MCF 10A (cell line): ENCODE data around the gene PAX4. TPM values are rescaled to one million over a fixed set of nuclear protein-coding genes. Genes with fewer than 3 reads are reported as not detected.
A peak's percentile ranks its signal among the peaks of the same experiment; 100 is the strongest.

Experiments
- BruUV-seq: library from RNA; stranded (reverse); fragments of 400-500 nt; replicated peaks from 2 replicates; lab custom pipeline; 2021; lab: Mats Ljungman, UMichigan
- CTCF ChIA-PET: fragments of 300-600 bp; sonication (Branson Sonifier 250); formaldehyde crosslinking; extraction: SDS; loops from one replicate; lab custom pipeline; 2021; ENCODE audit warnings: antibody characterized with exemption, inconsistent platforms; lab: Yijun Ruan, JAX
- POLR2A ChIA-PET: fragments of 300-600, 350-650 bp; sonication (Branson Sonifier 250); formaldehyde crosslinking; extraction: SDS; loops from one replicate; lab custom pipeline; 2020; ENCODE audit warnings: antibody characterized with exemption, inconsistent platforms; lab: Yijun Ruan, JAX
- DNase-seq: peaks from one replicate; pipeline ENCODE4 v3.0.0-alpha.2; 2018; ENCODE audit not compliant: unreplicated experiment
- H3K27ac Mint-ChIP-seq: one replicate; pipeline ENCODE4 v1.8.0; 2022; ENCODE audit warnings: mild to moderate bottlenecking, low read depth, mixed read lengths; ENCODE audit not compliant: unreplicated experiment
- H3K27me3 Mint-ChIP-seq: one replicate; pipeline ENCODE4 v1.8.0; 2022; ENCODE audit warnings: mixed read lengths; ENCODE audit not compliant: insufficient read depth, unreplicated experiment
- H3K36me3 Mint-ChIP-seq: one replicate; pipeline ENCODE4 v1.8.0; 2022; ENCODE audit warnings: mild to moderate bottlenecking, moderate library complexity, mixed read lengths; ENCODE audit not compliant: insufficient read depth, unreplicated experiment
- H3K4me1 Mint-ChIP-seq: one replicate; pipeline ENCODE4 v1.8.0; 2022; ENCODE audit warnings: mixed read lengths; ENCODE audit not compliant: insufficient read depth, unreplicated experiment
- H3K4me3 Mint-ChIP-seq: one replicate; pipeline ENCODE4 v1.8.0; 2022; ENCODE audit warnings: mild to moderate bottlenecking, moderate library complexity, mixed read lengths; ENCODE audit not compliant: unreplicated experiment
- H3K9me3 Mint-ChIP-seq: one replicate; pipeline ENCODE4 v1.8.0; 2022; ENCODE audit warnings: mixed read lengths; ENCODE audit not compliant: unreplicated experiment
- intact Hi-C: fragments of 100-400 bp; cut with micrococcal nuclease; formaldehyde crosslinking; loops from 2 replicates; pipeline ENCODE4 v1.14.1; 2022
- total RNA-seq: library from RNA; stranded (reverse); gene quantifications from 2 replicates; pipeline ENCODE4 v1.2.3, GENCODE V29; 2022
- TF ChIP-seq, protein P1 (sequence below): fragments of 200-600 bp; IDR thresholded peaks from one replicate; pipeline ENCODE4 v1.8.0; 2022; ENCODE audit warnings: antibody characterized with exemption, mild to moderate bottlenecking; ENCODE audit not compliant: unreplicated experiment

PAX4 gene
- total RNA-seq, 1 experiment from 2014 or later = not detected

DNA sequence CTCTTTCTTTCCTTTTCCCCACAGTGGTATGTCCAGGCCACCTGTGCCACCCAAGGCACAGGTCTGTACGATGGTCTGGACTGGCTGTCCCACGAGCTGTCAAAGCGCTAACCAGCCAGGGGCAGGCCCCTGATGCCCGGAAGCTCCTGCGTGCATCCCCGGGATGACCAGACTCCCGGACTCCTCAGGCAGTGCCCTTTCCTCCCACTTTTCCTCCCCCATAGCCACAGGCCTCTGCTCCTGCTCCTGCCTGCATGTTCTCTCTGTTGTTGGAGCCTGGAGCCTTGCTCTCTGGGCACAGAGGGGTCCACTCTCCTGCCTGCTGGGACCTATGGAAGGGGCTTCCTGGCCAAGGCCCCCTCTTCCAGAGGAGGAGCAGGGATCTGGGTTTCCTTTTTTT lies 26.8 kb downstream of the PAX4 start:
- POLR2A ChIA-PET = interaction anchor here (1.3 kb wide), 1 partner anchor 60 kb away, joined by 4 read pairs; the partner anchor contains the start of gene SND1

DNA sequence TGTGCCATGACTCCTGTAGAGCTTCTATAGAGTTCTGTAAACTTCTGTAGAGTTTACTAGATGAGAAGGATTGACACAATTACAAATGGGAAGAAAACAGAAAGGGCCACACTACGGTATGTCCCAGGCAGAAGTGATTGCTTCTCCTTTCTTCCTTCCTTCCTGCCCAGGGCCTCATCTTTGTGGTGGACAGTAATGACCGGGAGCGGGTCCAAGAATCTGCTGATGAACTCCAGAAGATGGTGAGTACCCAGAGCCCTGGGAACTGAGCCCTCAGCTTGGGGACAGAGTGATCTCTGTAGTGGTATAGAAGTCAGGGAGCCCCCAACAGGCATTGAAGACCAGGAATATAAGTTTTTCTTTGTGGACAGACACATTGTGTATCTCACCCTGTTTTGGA lies 28.0 kb downstream of the PAX4 start:
- Mint-ChIP-seq H3K9me3 (no peaks in the 10 kb centered on the region), H3K4me3 (peak overlapping the region; percentile 79), H3K27ac (peak overlapping the region; percentile 72), H3K27me3 (no peaks in the 10 kb centered on the region), H3K4me1 (peaks cover 15% of the 10 kb centered on the region), H3K36me3 (peaks cover 19% of the 10 kb centered on the region)
- POLR2A ChIA-PET = no interaction called here
- no peak for DNase-seq
- intact Hi-C loops = loop anchor here (5.0 to 10.0 kb wide), 2 partner anchors 195 to 617 kb away; partner anchors contain the start of gene ZNF800
- CTCF ChIA-PET = interaction anchor here (0.5 kb wide), 1 partner anchor 10 kb away, joined by 4 read pairs; no protein-coding TSS in a partner anchor
- BruUV-seq = no TSS peak
- TF ChIP-seq, protein P1, sequence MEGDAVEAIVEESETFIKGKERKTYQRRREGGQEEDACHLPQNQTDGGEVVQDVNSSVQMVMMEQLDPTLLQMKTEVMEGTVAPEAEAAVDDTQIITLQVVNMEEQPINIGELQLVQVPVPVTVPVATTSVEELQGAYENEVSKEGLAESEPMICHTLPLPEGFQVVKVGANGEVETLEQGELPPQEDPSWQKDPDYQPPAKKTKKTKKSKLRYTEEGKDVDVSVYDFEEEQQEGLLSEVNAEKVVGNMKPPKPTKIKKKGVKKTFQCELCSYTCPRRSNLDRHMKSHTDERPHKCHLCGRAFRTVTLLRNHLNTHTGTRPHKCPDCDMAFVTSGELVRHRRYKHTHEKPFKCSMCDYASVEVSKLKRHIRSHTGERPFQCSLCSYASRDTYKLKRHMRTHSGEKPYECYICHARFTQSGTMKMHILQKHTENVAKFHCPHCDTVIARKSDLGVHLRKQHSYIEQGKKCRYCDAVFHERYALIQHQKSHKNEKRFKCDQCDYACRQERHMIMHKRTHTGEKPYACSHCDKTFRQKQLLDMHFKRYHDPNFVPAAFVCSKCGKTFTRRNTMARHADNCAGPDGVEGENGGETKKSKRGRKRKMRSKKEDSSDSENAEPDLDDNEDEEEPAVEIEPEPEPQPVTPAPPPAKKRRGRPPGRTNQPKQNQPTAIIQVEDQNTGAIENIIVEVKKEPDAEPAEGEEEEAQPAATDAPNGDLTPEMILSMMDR = no peak

More for the DNA sequence above, 26.8 kb downstream of the PAX4 start:
- no peak for DNase-seq
- TF ChIP-seq, protein P1 = no peak
- no peak overlapping the region for H3K27ac Mint-ChIP-seq
- intact Hi-C loops = no loop called here
- peaks cover 15% of the 10 kb centered on the region for H3K4me1 Mint-ChIP-seq
- CTCF ChIA-PET = no interaction called here
- BruUV-seq = no TSS peak
- H3K4me3 Mint-ChIP-seq = no peak overlapping the region
- peaks cover 19% of the 10 kb centered on the region for H3K36me3 Mint-ChIP-seq
- no peaks in the 10 kb centered on the region for H3K27me3 Mint-ChIP-seq
- no peaks in the 10 kb centered on the region for H3K9me3 Mint-ChIP-seq

DNA sequence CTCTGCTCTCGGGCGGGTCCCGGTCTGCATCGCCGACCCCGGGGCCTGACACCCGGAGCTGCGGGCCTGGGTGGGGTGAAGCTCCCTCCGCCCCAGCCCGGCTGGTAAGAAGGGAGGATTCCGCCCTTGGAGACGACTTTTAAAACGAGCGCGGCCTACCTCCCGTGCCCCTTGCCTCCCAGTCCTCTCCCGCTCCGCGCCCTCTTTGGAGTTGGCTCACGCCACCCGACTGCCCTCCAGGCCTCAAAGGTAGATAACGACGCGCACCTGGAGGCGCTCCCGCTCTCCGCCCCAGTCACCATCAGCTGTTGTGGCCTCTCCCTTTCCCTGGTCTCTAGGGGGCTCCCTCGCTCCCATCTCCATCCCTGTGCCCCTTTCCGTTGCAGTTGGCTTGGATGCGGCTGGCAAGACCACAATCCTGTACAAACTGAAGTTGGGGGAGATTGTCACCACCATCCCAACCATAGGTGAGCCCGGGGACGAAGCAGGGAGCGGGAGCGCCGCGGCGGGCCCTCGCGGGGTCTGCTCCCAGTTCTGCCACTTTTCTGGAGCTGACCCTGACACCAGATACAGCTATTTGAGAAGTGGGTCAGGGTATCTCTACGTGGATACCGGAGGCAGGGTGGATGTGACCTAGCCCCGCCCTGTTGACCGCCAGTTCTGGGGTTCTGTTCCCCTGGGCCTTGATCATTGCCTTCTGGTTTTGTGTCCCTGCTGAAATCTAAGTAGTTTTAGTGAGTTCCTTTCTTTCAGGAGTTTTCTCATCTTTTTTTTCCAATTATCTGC lies 29.1 kb downstream of the PAX4 start:
- H3K36me3 Mint-ChIP-seq = peaks cover 19% of the 10 kb centered on the region

More for the DNA sequence above, 29.1 kb downstream of the PAX4 start:
- BruUV-seq = no TSS peak
- H3K9me3 Mint-ChIP-seq = no peaks in the 10 kb centered on the region
- peak overlapping the region; percentile 72 for H3K27ac Mint-ChIP-seq
- H3K27me3 Mint-ChIP-seq = no peaks in the 10 kb centered on the region
- peak; percentile 52 for DNase-seq
- intact Hi-C loops = loop anchor here (1.0 to 10.0 kb wide), 3 partner anchors 62 to 618 kb away; partner anchors contain the start of gene ZNF800
- TF ChIP-seq, protein P1 = peak; percentile 30
- peak overlapping the region; percentile 79 for H3K4me3 Mint-ChIP-seq
- CTCF ChIA-PET = interaction anchor here (0.5 to 1.5 kb wide), 12 partner anchors 9 to 675 kb away, joined by 3 to 7 read pairs (median 4); no protein-coding TSS in a partner anchor
- H3K4me1 Mint-ChIP-seq = peaks cover 25% of the 10 kb centered on the region
- POLR2A ChIA-PET = interaction anchor here (0.6 to 5.1 kb wide), 14 partner anchors 10 to 620 kb away, joined by 3 to 41 read pairs (median 4); partner anchors contain the start of genes SND1 and ZNF800
